K562 (cell line): Measurements from ENCODE around the gene ZNF407. TPM values are rescaled to one million over a fixed set of nuclear protein-coding genes. Genes with fewer than 3 reads are reported as not detected.

Experiments used
- ATAC-seq: fragments of 200-7000 bp; cut with Tn5 transposase; 3 replicates; pipeline ENCODE4 v1.9.1; 2020; ENCODE audit warnings: moderate library complexity
- BruUV-seq: library from RNA; stranded (reverse); fragments of 400-500 nt; replicated peaks from 2 replicates; lab custom pipeline; 2021; lab: Mats Ljungman, UMichigan
- CTCF ChIA-PET: fragments of 300-600 bp; formaldehyde crosslinking; extraction: SDS; loops from one replicate; lab custom pipeline; 2021; ENCODE audit warnings: low intra/inter-chr PET ratio; lab: Yijun Ruan, JAX
- POLR2A ChIA-PET: fragments of 300-600, 350-650 bp; sonication (Branson Sonifier 250); formaldehyde crosslinking; extraction: SDS; loops from one replicate; lab custom pipeline; 2021; ENCODE audit warnings: antibody characterized with exemption, inconsistent platforms; lab: Yijun Ruan, JAX
- DNase-seq, 4 experiments: peaks; one replicate each; pipeline versions ENCODE4 v3.0.0 to v3.0.0-alpha.2; 2011 to 2018; ENCODE audit warnings: low spot score in 3 of 4, mixed read lengths in 3 of 4; ENCODE audit errors: extremely low read depth in 1 of 4
- FAIRE-seq: peaks from 2 replicates; lab custom pipeline; 2011; peaks lifted over from hg19 to GRCh38; lab: Jason Lieb, UNC
- H2AFZ ChIP-seq: 2 replicates; pipeline ENCODE4 v1.6.0; 2011; ENCODE audit warnings: low read depth, low read length, control low read depth, inconsistent platforms
- H3K27ac ChIP-seq: fragments of 200-600 bp; 3 replicates; pipeline ENCODE4 v1.8.0; 2011; ENCODE audit warnings: low read depth, mild to moderate bottlenecking, control low read depth, inconsistent platforms, low read length, moderate library complexity, mixed read lengths; ENCODE audit errors: extremely low read depth
- H3K27me3 ChIP-seq, 2 experiments: fragments of 300-600 bp in 1 of 2; 2 replicates in 1 of 2; 3 replicates in 1 of 2; pipeline versions ENCODE4 v1.6.0 to v1.8.0; 2011; ENCODE audit warnings: inconsistent platforms in 2 of 2, low read length in 2 of 2, mild to moderate bottlenecking in 1 of 2, mixed read lengths in 1 of 2, moderate library complexity in 1 of 2; ENCODE audit not compliant: control insufficient read depth in 2 of 2, insufficient read depth in 2 of 2
- H3K36me3 ChIP-seq: fragments of 300-600 bp; 3 replicates; pipeline ENCODE4 v1.8.0; 2011; ENCODE audit warnings: mild to moderate bottlenecking, low read length, inconsistent platforms; ENCODE audit not compliant: control insufficient read depth, insufficient read depth
- H3K4me1 ChIP-seq, 2 experiments: fragments of 200-600 bp in 1 of 2; replicated peaks in 1 of 2; 2 replicates in 1 of 2; 3 replicates in 1 of 2; pipeline versions ENCODE4 v1.5.1 to v1.8.0; 2011; ENCODE audit warnings: inconsistent platforms in 2 of 2, low read length in 2 of 2, mild to moderate bottlenecking in 1 of 2, mixed read lengths in 1 of 2, moderate library complexity in 1 of 2; ENCODE audit not compliant: control insufficient read depth in 2 of 2, insufficient read depth in 2 of 2
- H3K4me2 ChIP-seq: 2 replicates; pipeline ENCODE4 v1.6.1; 2011; ENCODE audit warnings: low read length, control low read depth, inconsistent platforms, mixed read lengths; ENCODE audit not compliant: insufficient read depth
- H3K4me3 ChIP-seq: fragments of 200-600 bp; sonication (generic), shearing (Covaris generic); 2 replicates; pipeline ENCODE4 v1.5.1; 2016; ENCODE audit warnings: control low read depth, inconsistent platforms
- H3K79me2 ChIP-seq: fragments of 200-600 bp; 3 replicates; pipeline ENCODE4 v1.8.0; 2011; ENCODE audit warnings: low read length, inconsistent platforms; ENCODE audit not compliant: control insufficient read depth, insufficient read depth
- H3K9ac ChIP-seq, 2 experiments: 2 replicates each; pipeline versions ENCODE4 v1.6.0 to v1.6.1; 2011; ENCODE audit warnings: low read depth in 2 of 2, low read length in 2 of 2, control low read depth in 1 of 2, inconsistent platforms in 1 of 2, mild to moderate bottlenecking in 1 of 2, mixed read lengths in 1 of 2; ENCODE audit not compliant: insufficient read depth in 1 of 2
- H3K9me1 ChIP-seq: one replicate; pipeline ENCODE4 v1.6.0; 2011; ENCODE audit warnings: inconsistent platforms, mild to moderate bottlenecking, low read length, moderate library complexity; ENCODE audit not compliant: control insufficient read depth, insufficient read depth
- H3K9me3 ChIP-seq: replicated peaks from 2 replicates; pipeline ENCODE4 v1.5.1; 2011; ENCODE audit warnings: low read depth, low read length, inconsistent platforms; ENCODE audit not compliant: control insufficient read depth, insufficient read depth
- H4K20me1 ChIP-seq: replicated peaks from 2 replicates; pipeline ENCODE4 v1.6.1; 2011; ENCODE audit warnings: low read length, inconsistent platforms, mixed read lengths; ENCODE audit not compliant: control insufficient read depth, insufficient read depth
- CBFB ChIP-seq: sonication (generic); formaldehyde crosslinking; IDR thresholded peaks from 2 replicates; pipeline ENCODE4 v1.4.0; 2020; ENCODE audit warnings: mild to moderate bottlenecking, missing genetic modification reagents
- JUNB ChIP-seq: fragments of 450-650 bp; formaldehyde crosslinking; conservative IDR thresholded peaks from 2 replicates; pipeline ENCODE4 v1.4.0; 2020; ENCODE audit warnings: mild to moderate bottlenecking
- KDM2B ChIP-seq: fragments of 250-450 bp; sonication (Bioruptor Pico); IDR thresholded peaks from 2 replicates; pipeline ENCODE4 v1.8.0; 2021; ENCODE audit warnings: mild to moderate bottlenecking, moderate library complexity
- MEF2D ChIP-seq: conservative IDR thresholded peaks from 2 replicates; pipeline ENCODE4 v1.6.1; 2016; ENCODE audit warnings: low read depth, missing genetic modification characterization, missing compliant biosample characterization
- NEUROD1 ChIP-seq: fragments of 150-350 bp; IDR thresholded peaks from 2 replicates; pipeline ENCODE4 v1.6.1; 2014; ENCODE audit warnings: borderline replicate concordance, low read length, low read depth; ENCODE audit not compliant: partially characterized antibody
- WGBS: fragments of 100-300 bp; shearing (Covaris generic); methylation state at CpG from one replicate; pipeline ENCODE4 v1.1.6; 2016; ENCODE audit warnings: low coverage, mixed read lengths; ENCODE audit not compliant: insufficient coverage; ENCODE audit errors: missing lambda C conversion rate; 5-methylcytosine and 5-hydroxymethylcytosine counted together
- in situ Hi-C: fragments of 300-500 bp; cut with MboI; formaldehyde crosslinking; loops from 4 replicates; pipeline ENCODE4 v1.15.0; 2018; ENCODE audit warnings: inconsistent platforms, mixed read lengths
- intact Hi-C: fragments of 100-400 bp; cut with micrococcal nuclease; formaldehyde crosslinking; loops from 2 replicates; pipeline ENCODE4 v1.14.2; 2022
- polyA plus RNA-seq, 8 experiments: library from polyadenylated mRNA; depleted of rRNA in 4 of 8; stranded (reverse) in 5 of 8; unstranded in 3 of 8; fragments of >200 nt; fragmentation: Nextera tagmentation in 2 of 8; fragmentation: Illumina TruSeq in 1 of 8; extraction: Ambion mirVana in 2 of 8; extraction: Trizol in 1 of 8; gene quantifications; 2 replicates each; pipeline versions ENCODE4 v1.2.1 to v1.2.3, GENCODE V29; 2011 to 2014; ENCODE audit warnings: inconsistent platforms in 1 of 8, missing spikeins in 1 of 8
- total RNA-seq, 7 experiments: library from RNA; depleted of rRNA in 6 of 7; stranded (reverse); fragments of >200 nt in 6 of 7; fragmentation: Illumina TruSeq in 2 of 7; extraction: Trizol in 2 of 7; gene quantifications; 2 replicates each; pipeline versions ENCODE4 v1.2.1 to v1.2.3, GENCODE V29; 2011 to 2021; ENCODE audit warnings: low replicate concordance in 1 of 7

The ZNF407 gene
- total and polyA plus RNA-seq, 9 of the 15 experiments (the other 6 are each of a cell fraction or from before 2014, with no cell fraction given) = 0.21 to 5.4 (median 2.3) TPM

DNA sequence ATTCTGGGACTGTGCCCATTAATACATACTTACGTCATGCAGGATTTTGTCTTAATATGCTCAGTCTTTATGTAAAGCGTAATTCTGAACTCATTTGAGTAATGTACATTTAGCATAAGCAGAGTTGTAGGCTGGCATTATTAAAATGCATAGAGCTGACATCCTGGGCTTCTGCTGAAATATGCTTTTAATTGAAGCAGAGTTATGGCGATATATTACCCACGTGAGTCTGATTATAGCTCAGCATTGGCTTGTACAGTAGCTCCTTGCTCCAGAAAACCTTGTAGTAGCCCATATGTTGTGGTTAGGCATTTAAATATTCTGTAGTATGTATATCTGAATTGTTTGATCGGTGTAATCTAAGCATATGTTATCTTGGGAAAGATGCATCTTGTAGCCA, 377.3 kb downstream of the ZNF407 start:
- Histone ChIP-seq H3K27ac (no peak overlapping the region), H2AFZ (no peak overlapping the region), H3K9ac (no peak overlapping the region), H3K4me2 (no peak overlapping the region), H3K36me3 (no peaks in the 10 kb centered on the region), H3K4me1 (no peaks in the 10 kb centered on the region), H3K9me3 (no peaks in the 10 kb centered on the region), H3K4me3 (no peak overlapping the region), H3K27me3 (no peaks in the 10 kb centered on the region), H4K20me1 (no peaks in the 10 kb centered on the region), H3K9me1 (no peaks in the 10 kb centered on the region), H3K79me2 (no peaks in the 10 kb centered on the region)
- no peak for DNase-seq
- no peak for ATAC-seq
- CTCF ChIA-PET = no interaction called here
- WGBS = 31% methylated on average over 5 of the region's 5 CpGs
- no TSS peak for BruUV-seq
- FAIRE-seq = no peak
- in situ Hi-C loops = no loop called here
- POLR2A ChIA-PET = no interaction called here
- intact Hi-C loops = no loop called here
- TF ChIP-seq MEF2D (tag) (no peak), KDM2B (CRISPR knock-in tag) (no peak)

- POLR2A ChIA-PET = interaction anchor here (0.6 kb wide), 1 partner anchor 229 kb away, joined by 4 read pairs; no protein-coding TSS in a partner anchor
- intact Hi-C loops = no loop called here
- Histone ChIP-seq H3K9me1 (no peaks in the 10 kb centered on the region), H3K9ac (no peak overlapping the region), H3K4me3 (no peak overlapping the region), H3K79me2 (no peaks in the 10 kb centered on the region), H4K20me1 (no peaks in the 10 kb centered on the region), H3K9me3 (no peaks in the 10 kb centered on the region), H3K27ac (no peak overlapping the region), H3K36me3 (no peaks in the 10 kb centered on the region), H3K4me1 (no peaks in the 10 kb centered on the region), H3K4me2 (no peak overlapping the region), H3K27me3 (no peaks in the 10 kb centered on the region), H2AFZ (no peak overlapping the region)
- BruUV-seq = no TSS peak
- WGBS = 17% methylated on average over 11 of the region's 11 CpGs
- DNase-seq = no peak
- no peak for TF ChIP-seq NEUROD1
- no peak for TF ChIP-seq CBFB (CRISPR knock-in tag)
- TF ChIP-seq JUNB = no peak
- in situ Hi-C loops = no loop called here
- CTCF ChIA-PET = no interaction called here
- FAIRE-seq = no peak
- ATAC-seq = no peak
Observed at GRCh38 chr18:74976331-74976909, 378.8 kb downstream of the ZNF407 start.
